Measurements from ENCODE around the gene DPP6.

The DPP6 gene

GRCh38 chr7:154783281-154783909, 731.2 kb downstream of the DPP6 start:
- FAIRE-seq = no peak

GRCh38 chr7:154785898-154786297, 733.7 kb downstream of the DPP6 start:
- FAIRE-seq = no peak

GRCh38 chr7:154789404-154789803, 737.2 kb downstream of the DPP6 start:
- no peak for FAIRE-seq

GRCh38 chr7:154791611-154792010, 739.4 kb downstream of the DPP6 start:
- FAIRE-seq = no peak

GRCh38 chr7:154792436-154793055, 740.3 kb downstream of the DPP6 start:
- FAIRE-seq = no peak

- no peak for FAIRE-seq
These were observed 742.1 kb downstream of the DPP6 start for GRCh38 chr7:154794147-154794780.

- no peak for FAIRE-seq
These were observed 742.8 kb downstream of the DPP6 start for GRCh38 chr7:154795014-154795413.

- no peak for FAIRE-seq
These were observed 743.2 kb downstream of the DPP6 start for GRCh38 chr7:154795437-154795836.

GRCh38 chr7:154804449-154804848, 752.3 kb downstream of the DPP6 start:
- FAIRE-seq = no peak

- FAIRE-seq = no peak
These were observed 759.8 kb downstream of the DPP6 start for GRCh38 chr7:154812027-154812426.

GRCh38 chr7:154817224-154817896, 765.2 kb downstream of the DPP6 start:
- FAIRE-seq = no peak

- no peak for FAIRE-seq
These were observed 774.8 kb downstream of the DPP6 start for GRCh38 chr7:154827007-154827406.

GRCh38 chr7:154832557-154833138, 780.5 kb downstream of the DPP6 start:
- no peak for FAIRE-seq

- FAIRE-seq = no peak
These were observed 783.8 kb downstream of the DPP6 start for GRCh38 chr7:154836021-154836448.

GRCh38 chr7:154837087-154837486, 784.9 kb downstream of the DPP6 start:
- no peak for FAIRE-seq

- FAIRE-seq = no peak
These were observed 785.4 kb downstream of the DPP6 start for GRCh38 chr7:154837622-154838021.

- no peak for FAIRE-seq
These were observed 787.9 kb downstream of the DPP6 start for GRCh38 chr7:154840086-154840485.

GRCh38 chr7:154841731-154842331, 789.6 kb downstream of the DPP6 start:
- no peak for FAIRE-seq

- FAIRE-seq = no peak
These were observed 790.4 kb downstream of the DPP6 start for GRCh38 chr7:154842591-154842990.

- no peak for FAIRE-seq
These were observed 791.6 kb downstream of the DPP6 start for GRCh38 chr7:154843670-154844237.

- no peak for FAIRE-seq
These were observed 792.3 kb downstream of the DPP6 start for GRCh38 chr7:154844499-154844898.

GRCh38 chr7:154844955-154845354, 792.8 kb downstream of the DPP6 start:
- FAIRE-seq = no peak

GRCh38 chr7:154848464-154848863, 796.3 kb downstream of the DPP6 start:
- no peak for FAIRE-seq
